OCI-LY7 (cell line): Measurements from ENCODE around the gene CFAP73. TPM values are rescaled to one million over a fixed set of nuclear protein-coding genes. Genes with fewer than 3 reads are reported as not detected.

Experiments used
- BruUV-seq: library from RNA; stranded (reverse); fragments of 400-500 nt; replicated peaks from 2 replicates; lab custom pipeline; 2021; lab: Mats Ljungman, UMichigan
- CTCF ChIA-PET: fragments of 300-600 bp; sonication (Branson Sonifier 250); formaldehyde crosslinking; loops from one replicate; lab custom pipeline; 2022; ENCODE audit warnings: antibody characterized with exemption; ENCODE audit not compliant: unreplicated experiment; lab: Charles Lee
- POLR2A ChIA-PET: fragments of 300-600 bp; sonication (Branson Sonifier 250); formaldehyde crosslinking; loops from one replicate; lab custom pipeline; 2022; ENCODE audit warnings: antibody characterized with exemption; lab: Charles Lee
- DNase-seq: peaks from one replicate; pipeline ENCODE4 v3.0.0-alpha.2; 2015; ENCODE audit warnings: low spot score
- H2AFZ ChIP-seq: fragments of 200-600 bp; sonication (generic), shearing (Covaris generic); 2 replicates; pipeline ENCODE4 v1.6.1; 2014; ENCODE audit warnings: mild to moderate bottlenecking, antibody characterized with exemption, low read length, moderate library complexity
- H3K27ac ChIP-seq: fragments of 200-600 bp; sonication (generic); 2 replicates; pipeline ENCODE4 v1.5.1; 2014; ENCODE audit warnings: mixed run types, low read depth, mild to moderate bottlenecking, moderate library complexity, low read length, inconsistent platforms; ENCODE audit not compliant: poor library complexity, severe bottlenecking
- H3K36me3 ChIP-seq: fragments of 200-600 bp; sonication (generic); 2 replicates; pipeline ENCODE4 v1.6.1; 2014; ENCODE audit warnings: mild to moderate bottlenecking, antibody characterized with exemption, low read length, moderate library complexity, mixed read lengths; ENCODE audit not compliant: insufficient read depth
- H3K4me1 ChIP-seq: fragments of 200-600 bp; sonication (generic); 2 replicates; pipeline ENCODE4 v1.5.1; 2014; ENCODE audit warnings: mild to moderate bottlenecking, low read length; ENCODE audit not compliant: insufficient read depth, poor library complexity, severe bottlenecking
- H3K4me2 ChIP-seq: fragments of 200-600 bp; sonication (generic); 2 replicates; pipeline ENCODE4 v1.6.1; 2014; ENCODE audit warnings: mild to moderate bottlenecking, low read length
- H3K4me3 ChIP-seq: fragments of 200-600 bp; sonication (generic); 2 replicates; pipeline ENCODE4 v1.5.1; 2014; ENCODE audit warnings: mild to moderate bottlenecking, low read depth, low read length; ENCODE audit not compliant: poor library complexity, severe bottlenecking
- H3K79me2 ChIP-seq: fragments of 200-600 bp; sonication (generic); 2 replicates; pipeline ENCODE4 v1.6.1; 2016; ENCODE audit warnings: low read depth, mild to moderate bottlenecking, low read length, moderate library complexity, mixed read lengths; ENCODE audit not compliant: insufficient read depth
- H3K9me2 ChIP-seq: fragments of 200-600 bp; sonication (generic); 2 replicates; pipeline ENCODE4 v1.6.1; 2016; ENCODE audit warnings: mild to moderate bottlenecking, low read length, mixed read lengths; ENCODE audit not compliant: insufficient read depth
- H3K9me3 ChIP-seq: fragments of 200-600 bp; sonication (generic); 2 replicates; pipeline ENCODE4 v1.6.1; 2014; ENCODE audit warnings: mild to moderate bottlenecking, mixed run types, low read length, mixed read lengths
- H4K20me1 ChIP-seq: fragments of 200-600 bp; sonication (generic); 2 replicates; pipeline ENCODE4 v1.6.1; 2014; ENCODE audit warnings: mild to moderate bottlenecking, antibody characterized with exemption, low read length, moderate library complexity, mixed read lengths; ENCODE audit not compliant: insufficient read depth
- CTCF ChIP-seq: fragments of 200-600 bp; sonication (generic); conservative IDR thresholded peaks from 2 replicates; pipeline ENCODE4 v1.5.1; 2014; ENCODE audit warnings: mild to moderate bottlenecking, antibody characterized with exemption, low read length, moderate library complexity, mixed read lengths
- EZH2phosphoT487 ChIP-seq: fragments of 200-600 bp; sonication (generic); IDR thresholded peaks from 2 replicates; pipeline ENCODE4 v1.6.1; 2018; ENCODE audit warnings: low read depth, borderline replicate concordance, mild to moderate bottlenecking, mixed run types, antibody characterized with exemption, low read length, moderate library complexity, mixed read lengths
- intact Hi-C: fragments of 100-400 bp; cut with micrococcal nuclease; formaldehyde crosslinking; loops from one replicate; pipeline ENCODE4 v1.10.0; 2022; ENCODE audit not compliant: unreplicated experiment
- total RNA-seq, 2 experiments: library from RNA; depleted of rRNA in 1 of 2; stranded (reverse); fragments of >200 nt in 1 of 2; shearing (Covaris generic) in 1 of 2; gene quantifications; 2 replicates each; pipeline ENCODE4 v1.2.3, GENCODE V29; 2014 to 2022

The CFAP73 gene
- total RNA-seq, 2 experiments from 2014 or later = 26.9 to 37.4 TPM

GRCh38 chr12:113101751-113102150, 47.8 kb upstream of the CFAP73 start:
- Histone ChIP-seq H3K36me3 (peaks cover 88% of the 10 kb centered on the region), H4K20me1 (no peaks in the 10 kb centered on the region), H3K4me2 (peak overlapping the region; percentile 37; the same call in 1 of the 2 replicates), H3K9me2 (no peaks in the 10 kb centered on the region), H3K4me3 (no peak overlapping the region), H3K4me1 (peaks cover 73% of the 10 kb centered on the region), H3K79me2 (no peaks in the 10 kb centered on the region), H3K27ac (peak overlapping the region; percentile 74), H3K9me3 (no peaks in the 10 kb centered on the region), H2AFZ (no peak overlapping the region)
- POLR2A ChIA-PET = interaction anchor here (1.0 to 2.0 kb wide), 4 partner anchors 9 to 75 kb away, joined by 3 to 7 read pairs (median 5); no protein-coding TSS in a partner anchor
- intact Hi-C loops = no loop called here
- no peak for DNase-seq
- CTCF ChIA-PET = no interaction called here
- TF ChIP-seq EZH2phosphoT487 = no peak
- no peak for TF ChIP-seq CTCF
- BruUV-seq = no TSS peak

- TF ChIP-seq CTCF (no peak), EZH2phosphoT487 (no peak)
- H3K4me3 ChIP-seq = no peak overlapping the region
- POLR2A ChIA-PET = interaction anchor here (1.0 to 1.1 kb wide), 2 partner anchors 50 to 52 kb away, joined by 4 read pairs; no protein-coding TSS in a partner anchor
- H3K27ac ChIP-seq = peak overlapping the region; percentile 74
- H4K20me1 ChIP-seq = no peaks in the 10 kb centered on the region
- CTCF ChIA-PET = interaction anchor here (0.6 to 1.0 kb wide), 4 partner anchors 28 to 72 kb away, joined by 3 to 7 read pairs (median 4); no protein-coding TSS in a partner anchor
- no peak for DNase-seq
- H3K9me2 ChIP-seq = no peaks in the 10 kb centered on the region
- peaks cover 88% of the 10 kb centered on the region for H3K36me3 ChIP-seq
- intact Hi-C loops = no loop called here
- H3K4me2 ChIP-seq = peak overlapping the region; percentile 36
- H3K9me3 ChIP-seq = no peaks in the 10 kb centered on the region
- peaks cover 73% of the 10 kb centered on the region for H3K4me1 ChIP-seq
- BruUV-seq = no TSS peak
- no peaks in the 10 kb centered on the region for H3K79me2 ChIP-seq
- H2AFZ ChIP-seq = no peak overlapping the region
These were observed 46.7 kb upstream of the CFAP73 start for GRCh38 chr12:113102811-113103210.
